Endodermal cell (in vitro differentiated cells): ENCODE data around the gene PRKCG. TPM values are rescaled to one million over a fixed set of nuclear protein-coding genes. Genes with fewer than 3 reads are reported as not detected.
A peak's percentile ranks its signal among the peaks of the same experiment; 100 is the strongest.

Source experiments
- DNase-seq: peaks from one replicate; pipeline ENCODE4 v3.0.0-alpha.2; 2017
- H3K27ac ChIP-seq: 2 replicates; pipeline ENCODE4 v1.5.1; 2013; ENCODE audit warnings: mild to moderate bottlenecking, low read depth, low read length, moderate library complexity
- H3K27me3 ChIP-seq: 2 replicates; pipeline ENCODE4 v1.6.1; 2013; ENCODE audit warnings: mild to moderate bottlenecking, low read length, moderate library complexity; ENCODE audit not compliant: insufficient read depth, control insufficient read depth, poor library complexity, severe bottlenecking
- H3K36me3 ChIP-seq: 2 replicates; pipeline ENCODE4 v1.7.0; 2013; ENCODE audit warnings: mild to moderate bottlenecking, low read length, moderate library complexity; ENCODE audit not compliant: control insufficient read depth, insufficient read depth
- H3K4me1 ChIP-seq: one replicate; pipeline ENCODE4 v1.7.0; 2013; ENCODE audit warnings: low read length; ENCODE audit not compliant: control insufficient read depth, insufficient read depth
- H3K4me3 ChIP-seq: 2 replicates; pipeline ENCODE4 v1.5.1; 2013; ENCODE audit warnings: mild to moderate bottlenecking, low read length, moderate library complexity
- H3K9ac ChIP-seq: 2 replicates; pipeline ENCODE4 v1.6.1; 2013; ENCODE audit warnings: mild to moderate bottlenecking, low read length, moderate library complexity; ENCODE audit not compliant: poor library complexity, severe bottlenecking; ENCODE audit errors: extremely low read depth
- H3K9me3 ChIP-seq: 2 replicates; pipeline ENCODE4 v1.6.1; 2013; ENCODE audit warnings: mild to moderate bottlenecking, low read length, moderate library complexity; ENCODE audit not compliant: control insufficient read depth
- H3K27ac Mint-ChIP-seq: 2 replicates; pipeline ENCODE4 v1.8.0; 2020; ENCODE audit warnings: mixed read lengths
- H3K27me3 Mint-ChIP-seq: 2 replicates; pipeline ENCODE4 v1.8.0; 2021; ENCODE audit warnings: mild to moderate bottlenecking, mixed read lengths; ENCODE audit not compliant: insufficient read depth
- H3K36me3 Mint-ChIP-seq: 2 replicates; pipeline ENCODE4 v1.8.0; 2020; ENCODE audit warnings: low read depth, mixed read lengths
- H3K4me1 Mint-ChIP-seq: 2 replicates; pipeline ENCODE4 v1.8.0; 2020; ENCODE audit warnings: mixed read lengths
- H3K4me3 Mint-ChIP-seq: 2 replicates; pipeline ENCODE4 v1.8.0; 2020; ENCODE audit warnings: mild to moderate bottlenecking, moderate library complexity, mixed read lengths
- H3K9me3 Mint-ChIP-seq: 2 replicates; pipeline ENCODE4 v1.8.0; 2020; ENCODE audit warnings: mild to moderate bottlenecking, mixed read lengths
- WGBS, 2 experiments: methylation state at CpG; one replicate each; pipeline versions ENCODE4 v1.1.5 to v1.1.7; 2013; ENCODE audit warnings: missing lambda C conversion rate in 2 of 2, mixed read lengths in 1 of 2; ENCODE audit not compliant: insufficient coverage in 1 of 2, insufficient read length in 1 of 2; 5-methylcytosine and 5-hydroxymethylcytosine counted together
- total RNA-seq, 2 donors: library from RNA; stranded (reverse); fragmentation: NEBNext Ultra II Directional in 1 of 2; extraction: Animal tissue kit (Norgen Biotek cat#: 25700) in 1 of 2; gene quantifications; 2 replicates in 1 of 2; 3 replicates in 1 of 2; pipeline ENCODE4 v1.2.1, GENCODE V29; 2021
- TF ChIP-seq, protein P1 (sequence below): fragments of 200-600 bp; sonication (generic); conservative IDR thresholded peaks from 2 replicates; pipeline ENCODE4 v1.5.0; 2021; ENCODE audit warnings: antibody characterized with exemption, mild to moderate bottlenecking

Gene PRKCG
- total RNA-seq, 2 donors from 2014 or later: 2.7 to 5.6 TPM

DNA sequence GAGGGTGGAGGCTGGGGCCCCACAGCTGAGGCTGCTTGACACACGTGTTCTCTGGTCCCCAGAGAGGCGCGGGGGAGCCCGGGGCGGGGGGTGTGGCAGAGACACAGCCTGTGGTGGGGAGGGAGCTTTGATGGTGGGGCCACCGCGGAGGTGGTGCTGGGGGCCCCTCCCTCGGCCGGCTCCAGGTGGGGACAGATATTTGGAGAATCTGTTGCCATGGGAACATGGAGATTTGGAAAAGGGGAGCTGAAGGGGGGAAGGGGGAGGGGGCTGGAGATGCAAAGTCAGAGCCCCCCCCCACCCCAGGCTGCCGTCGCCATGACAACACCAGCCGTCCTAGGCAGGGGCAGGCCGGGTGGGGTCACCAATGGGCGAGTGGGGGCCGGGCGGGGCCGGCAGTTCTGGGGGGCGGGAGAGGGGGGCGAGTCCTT, 1.2 kb downstream of the PRKCG start:
- Histone ChIP-seq H3K27me3 (peaks cover 54% of the 10 kb centered on the region), H3K9me3 (no peaks in the 10 kb centered on the region), H3K36me3 (no peaks in the 10 kb centered on the region), H3K4me3 (no peak overlapping the region), H3K9ac (no peak overlapping the region), H3K4me1 (no peaks in the 10 kb centered on the region), H3K27ac (no peak overlapping the region)
- peak; percentile 56 for DNase-seq
- peak overlapping the region; percentile 1 for H3K4me3 Mint-ChIP-seq
- H3K9me3 Mint-ChIP-seq: no peaks in the 10 kb centered on the region
- H3K4me1 Mint-ChIP-seq: peaks cover 6% of the 10 kb centered on the region
- peaks cover 36% of the 10 kb centered on the region for H3K27me3 Mint-ChIP-seq
- no peaks in the 10 kb centered on the region for H3K36me3 Mint-ChIP-seq
- 11% methylated on average over 9 of the region's 19 CpGs; no CpG with 5 or more reads in 1 of the 2 experiments for WGBS, 2 experiments
- H3K27ac Mint-ChIP-seq: no peak overlapping the region
- TF ChIP-seq, protein P1, sequence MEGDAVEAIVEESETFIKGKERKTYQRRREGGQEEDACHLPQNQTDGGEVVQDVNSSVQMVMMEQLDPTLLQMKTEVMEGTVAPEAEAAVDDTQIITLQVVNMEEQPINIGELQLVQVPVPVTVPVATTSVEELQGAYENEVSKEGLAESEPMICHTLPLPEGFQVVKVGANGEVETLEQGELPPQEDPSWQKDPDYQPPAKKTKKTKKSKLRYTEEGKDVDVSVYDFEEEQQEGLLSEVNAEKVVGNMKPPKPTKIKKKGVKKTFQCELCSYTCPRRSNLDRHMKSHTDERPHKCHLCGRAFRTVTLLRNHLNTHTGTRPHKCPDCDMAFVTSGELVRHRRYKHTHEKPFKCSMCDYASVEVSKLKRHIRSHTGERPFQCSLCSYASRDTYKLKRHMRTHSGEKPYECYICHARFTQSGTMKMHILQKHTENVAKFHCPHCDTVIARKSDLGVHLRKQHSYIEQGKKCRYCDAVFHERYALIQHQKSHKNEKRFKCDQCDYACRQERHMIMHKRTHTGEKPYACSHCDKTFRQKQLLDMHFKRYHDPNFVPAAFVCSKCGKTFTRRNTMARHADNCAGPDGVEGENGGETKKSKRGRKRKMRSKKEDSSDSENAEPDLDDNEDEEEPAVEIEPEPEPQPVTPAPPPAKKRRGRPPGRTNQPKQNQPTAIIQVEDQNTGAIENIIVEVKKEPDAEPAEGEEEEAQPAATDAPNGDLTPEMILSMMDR: no peak

DNA sequence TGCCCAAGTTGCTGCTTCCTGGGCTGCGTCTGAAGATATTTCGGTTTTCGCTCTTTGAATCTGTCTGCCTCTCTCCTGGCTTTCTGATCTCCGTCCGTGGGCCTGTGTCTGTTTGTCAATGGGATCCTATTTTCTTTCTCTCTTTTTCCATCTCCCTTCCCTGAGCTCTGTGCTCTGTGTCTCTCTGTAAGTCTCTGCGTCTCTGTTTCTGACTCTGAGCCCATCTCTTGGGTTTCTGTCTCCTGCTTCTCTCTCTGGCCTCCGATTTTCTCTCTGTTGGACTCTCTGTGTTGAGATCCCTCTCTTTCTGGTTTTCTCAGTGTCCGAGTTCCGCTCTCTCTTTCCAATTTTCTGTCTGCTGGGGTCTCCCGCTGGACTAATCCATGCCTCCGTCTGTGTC, 1.7 kb downstream of the PRKCG start:
- Mint-ChIP-seq H3K4me1 (peaks cover 4% of the 10 kb centered on the region), H3K36me3 (no peaks in the 10 kb centered on the region), H3K4me3 (peak overlapping the region; percentile 1), H3K9me3 (no peaks in the 10 kb centered on the region), H3K27ac (no peak overlapping the region), H3K27me3 (peaks cover 36% of the 10 kb centered on the region)
- no peak overlapping the region for H3K9ac ChIP-seq
- 68 to 73% methylated on average over 11 of the region's 11 CpGs for WGBS, 2 experiments
- no peak overlapping the region for H3K4me3 ChIP-seq
- TF ChIP-seq, protein P1: no peak
- H3K27me3 ChIP-seq: peaks cover 54% of the 10 kb centered on the region
- H3K36me3 ChIP-seq: no peaks in the 10 kb centered on the region
- H3K9me3 ChIP-seq: no peaks in the 10 kb centered on the region
- H3K4me1 ChIP-seq: no peaks in the 10 kb centered on the region
- H3K27ac ChIP-seq: no peak overlapping the region
- no peak for DNase-seq

DNA sequence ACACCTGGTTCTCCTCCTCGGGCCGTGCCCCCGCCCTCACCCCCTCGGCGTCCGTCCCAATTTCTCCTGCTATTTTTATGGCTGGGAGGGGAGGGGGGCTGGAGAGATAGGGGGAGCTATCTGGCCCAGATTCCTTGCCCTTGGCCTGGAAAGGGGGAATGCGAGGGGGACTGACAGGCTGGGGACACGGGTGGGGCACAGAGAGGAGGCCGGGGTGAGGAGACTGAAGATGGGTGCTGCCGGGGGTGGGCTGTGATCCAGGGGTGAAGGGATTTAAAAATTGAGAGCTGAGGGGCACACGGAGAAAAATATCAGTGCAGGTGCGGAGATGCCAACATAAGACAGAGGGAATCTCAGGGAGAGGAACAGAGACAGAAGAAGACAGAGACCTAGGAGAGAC, 2.3 kb downstream of the PRKCG start:
- no peaks in the 10 kb centered on the region for H3K36me3 Mint-ChIP-seq
- peak; percentile 39 for DNase-seq
- WGBS, 2 experiments: 76 to 89% methylated on average over 5 to 12 of the region's 12 CpGs
- Histone ChIP-seq H3K9me3 (no peaks in the 10 kb centered on the region), H3K36me3 (no peaks in the 10 kb centered on the region), H3K4me3 (no peak overlapping the region), H3K9ac (no peak overlapping the region), H3K27ac (no peak overlapping the region), H3K27me3 (peaks cover 54% of the 10 kb centered on the region), H3K4me1 (no peaks in the 10 kb centered on the region)
- peaks cover 2% of the 10 kb centered on the region for H3K4me1 Mint-ChIP-seq
- no peak overlapping the region for H3K27ac Mint-ChIP-seq
- no peak overlapping the region for H3K4me3 Mint-ChIP-seq
- H3K9me3 Mint-ChIP-seq: no peaks in the 10 kb centered on the region
- TF ChIP-seq, protein P1: no peak
- H3K27me3 Mint-ChIP-seq: peaks cover 36% of the 10 kb centered on the region
